ENCODE results near the gene COLEC12. TPM values are rescaled to one million over a fixed set of nuclear protein-coding genes. Genes with fewer than 3 reads are reported as not detected.
A peak's percentile ranks its signal among the peaks of the same experiment; 100 is the strongest.

The COLEC12 gene
- total and polyA plus RNA-seq, 2 experiments from 2014 or later: 23.2 to 28.3 TPM

DNA sequence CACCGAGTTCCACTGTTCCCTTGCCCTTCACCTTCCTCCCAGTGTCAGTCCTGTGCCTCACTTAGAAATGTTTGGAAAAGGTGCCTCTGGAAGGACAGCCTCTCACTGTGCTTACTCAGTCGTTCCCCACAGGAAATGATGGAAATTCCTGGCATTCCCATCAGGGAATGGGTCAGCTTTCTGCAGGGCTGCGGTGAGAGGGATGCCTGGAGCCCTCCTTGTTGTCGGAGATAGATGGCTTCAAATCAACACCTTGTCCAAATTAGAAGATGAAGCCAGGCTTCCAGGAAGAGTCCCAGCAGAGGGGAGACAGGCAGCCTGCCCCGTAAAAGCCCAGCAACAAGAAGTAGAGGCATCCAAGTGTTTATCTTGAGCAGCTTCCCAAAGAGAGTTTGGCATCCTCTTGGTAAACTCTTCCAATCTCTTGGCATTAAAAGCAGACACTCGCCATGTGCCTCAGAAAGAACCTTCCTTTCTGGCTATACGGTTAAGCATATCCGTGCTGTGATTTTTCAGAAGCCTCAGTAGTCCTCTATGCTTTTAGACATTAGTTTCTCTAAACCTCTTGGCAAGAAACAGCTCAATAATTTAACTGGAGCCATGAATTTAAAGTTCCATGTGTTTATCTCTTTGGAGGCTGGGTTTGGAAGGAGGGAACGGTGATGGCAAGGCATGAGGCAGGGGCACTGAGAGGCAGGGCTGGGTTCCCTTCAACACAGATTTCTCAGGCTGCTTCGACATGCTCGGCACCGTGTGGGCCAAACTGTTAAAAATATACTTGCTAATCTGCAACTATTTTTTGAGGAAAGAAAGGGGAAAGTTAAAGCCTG lies 25.1 kb downstream of the COLEC12 start:
- Histone ChIP-seq H3K9me3 (ENCODE audit: low read depth) (no peaks in the 10 kb centered on the region), H3K27ac (peak overlapping the region; percentile 50), H3K4me1 (ENCODE audit: insufficient read depth) (peaks cover 24% of the 10 kb centered on the region), H3K4me2 (peak overlapping the region; percentile 11), H3K9me2 (replicated peaks; ENCODE audit: insufficient read depth) (no peaks in the 10 kb centered on the region), H3K79me2 (peaks cover 2% of the 10 kb centered on the region), H3K36me3 (replicated peaks; ENCODE audit: insufficient read depth, low read depth) (no peaks in the 10 kb centered on the region), H2AFZ (no peak overlapping the region), H3K4me3 (no peak overlapping the region), H3K27me3 (no peaks in the 10 kb centered on the region), H4K20me1 (ENCODE audit: insufficient read depth, poor library complexity, severe bottlenecking) (no peaks in the 10 kb centered on the region)
- no peak for TF ChIP-seq EZH2 (IDR thresholded peaks at IDR 0.05; ENCODE audit: borderline replicate concordance)
- no peak for TF ChIP-seq EZH2phosphoT487 (IDR thresholded peaks at IDR 0.05; ENCODE audit: low read depth, severe bottlenecking, unreplicated experiment)
- TF ChIP-seq, protein P1, sequence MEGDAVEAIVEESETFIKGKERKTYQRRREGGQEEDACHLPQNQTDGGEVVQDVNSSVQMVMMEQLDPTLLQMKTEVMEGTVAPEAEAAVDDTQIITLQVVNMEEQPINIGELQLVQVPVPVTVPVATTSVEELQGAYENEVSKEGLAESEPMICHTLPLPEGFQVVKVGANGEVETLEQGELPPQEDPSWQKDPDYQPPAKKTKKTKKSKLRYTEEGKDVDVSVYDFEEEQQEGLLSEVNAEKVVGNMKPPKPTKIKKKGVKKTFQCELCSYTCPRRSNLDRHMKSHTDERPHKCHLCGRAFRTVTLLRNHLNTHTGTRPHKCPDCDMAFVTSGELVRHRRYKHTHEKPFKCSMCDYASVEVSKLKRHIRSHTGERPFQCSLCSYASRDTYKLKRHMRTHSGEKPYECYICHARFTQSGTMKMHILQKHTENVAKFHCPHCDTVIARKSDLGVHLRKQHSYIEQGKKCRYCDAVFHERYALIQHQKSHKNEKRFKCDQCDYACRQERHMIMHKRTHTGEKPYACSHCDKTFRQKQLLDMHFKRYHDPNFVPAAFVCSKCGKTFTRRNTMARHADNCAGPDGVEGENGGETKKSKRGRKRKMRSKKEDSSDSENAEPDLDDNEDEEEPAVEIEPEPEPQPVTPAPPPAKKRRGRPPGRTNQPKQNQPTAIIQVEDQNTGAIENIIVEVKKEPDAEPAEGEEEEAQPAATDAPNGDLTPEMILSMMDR (IDR thresholded peaks at IDR 0.05; ENCODE audit: poor library complexity): no peak
- WGBS (ENCODE audit: low lambda C conversion rate, missing lambda C conversion rate): 51% methylated on average over 12 of the region's 12 CpGs
- DNase-seq (ENCODE audit: low spot score): no peak

DNA sequence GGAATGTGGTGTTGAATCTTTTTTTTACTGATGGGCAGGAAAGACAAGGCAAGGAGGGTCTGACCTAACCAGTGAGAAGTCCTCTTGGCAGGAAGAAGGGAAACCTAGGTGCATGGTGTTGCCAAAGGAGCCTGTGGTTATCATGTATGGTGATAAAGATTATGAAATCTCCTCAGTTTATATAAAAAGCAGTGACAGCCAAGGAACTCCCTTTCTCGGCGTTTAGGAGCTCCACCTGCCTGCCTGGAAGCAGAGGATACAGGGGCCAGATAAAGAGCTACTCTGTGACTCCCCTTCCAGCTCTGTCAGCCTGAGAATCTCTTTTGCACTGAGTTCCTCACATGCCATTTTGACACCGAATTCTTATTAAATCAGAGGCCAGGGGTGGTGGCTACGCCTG lies 26.1 kb downstream of the COLEC12 start:
- TF ChIP-seq, protein P1 (IDR thresholded peaks at IDR 0.05; ENCODE audit: poor library complexity): no peak
- TF ChIP-seq EZH2phosphoT487 (IDR thresholded peaks at IDR 0.05; ENCODE audit: low read depth, severe bottlenecking, unreplicated experiment) (no peak), EZH2 (IDR thresholded peaks at IDR 0.05; ENCODE audit: borderline replicate concordance) (no peak)
- 58% methylated on average over 4 of the region's 4 CpGs for WGBS (ENCODE audit: low lambda C conversion rate, missing lambda C conversion rate)
- Histone ChIP-seq H3K9me2 (replicated peaks; ENCODE audit: insufficient read depth) (no peaks in the 10 kb centered on the region), H3K79me2 (peaks cover 2% of the 10 kb centered on the region), H3K4me3 (no peak overlapping the region), H3K4me1 (ENCODE audit: insufficient read depth) (peaks cover 20% of the 10 kb centered on the region), H3K36me3 (replicated peaks; ENCODE audit: insufficient read depth, low read depth) (no peaks in the 10 kb centered on the region), H4K20me1 (ENCODE audit: insufficient read depth, poor library complexity, severe bottlenecking) (no peaks in the 10 kb centered on the region), H3K27ac (no peak overlapping the region), H2AFZ (no peak overlapping the region), H3K27me3 (no peaks in the 10 kb centered on the region), H3K9me3 (ENCODE audit: low read depth) (no peaks in the 10 kb centered on the region), H3K4me2 (no peak overlapping the region)
- no peak for DNase-seq (ENCODE audit: low spot score)

DNA sequence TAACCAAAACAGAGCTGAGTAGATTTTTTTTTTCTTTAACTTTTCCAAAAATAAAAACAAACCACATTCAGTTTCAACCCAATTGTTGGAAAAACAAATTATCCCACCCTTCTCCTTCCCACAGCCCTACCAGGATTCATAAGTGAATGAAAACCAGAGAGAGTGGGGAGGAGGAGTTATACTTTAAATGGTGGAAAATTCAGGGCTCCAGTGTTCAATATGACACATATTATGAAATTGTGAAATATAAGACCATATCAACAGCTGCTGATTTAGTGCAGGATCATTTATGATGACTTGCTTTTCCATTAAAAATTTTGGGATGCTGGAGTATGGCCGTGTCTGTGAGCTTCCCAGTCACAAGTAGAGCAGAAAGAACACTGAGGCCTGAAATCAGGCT lies 26.7 kb downstream of the COLEC12 start:
- H3K27me3 ChIP-seq: no peaks in the 10 kb centered on the region
- H3K4me3 ChIP-seq: no peak overlapping the region
- H4K20me1 ChIP-seq (ENCODE audit: insufficient read depth, poor library complexity, severe bottlenecking): no peaks in the 10 kb centered on the region
- H2AFZ ChIP-seq: no peak overlapping the region
- no peak overlapping the region for H3K4me2 ChIP-seq
- 95% methylated on average over 1 of the region's 1 CpG for WGBS (ENCODE audit: low lambda C conversion rate, missing lambda C conversion rate)
- DNase-seq (ENCODE audit: low spot score): no peak
- H3K36me3 ChIP-seq (replicated peaks; ENCODE audit: insufficient read depth, low read depth): no peaks in the 10 kb centered on the region
- H3K9me3 ChIP-seq (ENCODE audit: low read depth): no peaks in the 10 kb centered on the region
- H3K27ac ChIP-seq: no peak overlapping the region
- TF ChIP-seq, protein P1 (IDR thresholded peaks at IDR 0.05; ENCODE audit: poor library complexity): no peak
- no peak for TF ChIP-seq EZH2 (IDR thresholded peaks at IDR 0.05; ENCODE audit: borderline replicate concordance)
- TF ChIP-seq EZH2phosphoT487 (IDR thresholded peaks at IDR 0.05; ENCODE audit: low read depth, severe bottlenecking, unreplicated experiment): no peak
- no peaks in the 10 kb centered on the region for H3K9me2 ChIP-seq (replicated peaks; ENCODE audit: insufficient read depth)
- peaks cover 16% of the 10 kb centered on the region for H3K4me1 ChIP-seq (ENCODE audit: insufficient read depth)
- H3K79me2 ChIP-seq: peaks cover 2% of the 10 kb centered on the region
